OCI-LY7 (cell line): Measurements from ENCODE around the gene MACROD2.

Source experiments
- CTCF ChIP-seq: fragments of 200-600 bp; sonication (generic); conservative IDR thresholded peaks from 2 replicates; pipeline ENCODE4 v1.5.1; 2014; ENCODE audit warnings: mild to moderate bottlenecking, antibody characterized with exemption, low read length, moderate library complexity, mixed read lengths
- EZH2phosphoT487 ChIP-seq: fragments of 200-600 bp; sonication (generic); IDR thresholded peaks from 2 replicates; pipeline ENCODE4 v1.6.1; 2018; ENCODE audit warnings: low read depth, borderline replicate concordance, mild to moderate bottlenecking, mixed run types, antibody characterized with exemption, low read length, moderate library complexity, mixed read lengths

GRCh38 chr20:14375416-14375985 lies 380.2 kb downstream of the MACROD2 start:
- no peak for TF ChIP-seq CTCF
- no peak for TF ChIP-seq EZH2phosphoT487
